Measurements from ENCODE around the gene TRIM49B. TPM values are rescaled to one million over a fixed set of nuclear protein-coding genes. Genes with fewer than 3 reads are reported as not detected.
"Not testable (repeated sequence)": the region's sequence is repeated elsewhere in the genome, so short reads cannot be mapped to it uniquely, and the experiment has no call there.

TRIM49B gene
- total and polyA plus RNA-seq, 2 donors (not counting 3 experiments of a cell fraction or from before 2014, with no cell fraction given), result not detected

GRCh38 chr11:49059012-49059411 lies 30.4 kb downstream of the TRIM49B start, which contains the start of gene TRIM64C:
TRIM64C (minus strand) TSS chr11:49059112; CDS start chr11:49059112, 0 bp downstream.
- H3K9me1 ChIP-seq (replicated peaks; ENCODE audit: control insufficient read depth, extremely low read depth, insufficient read depth, low read length); intact Hi-C loops (cut with micrococcal nuclease); H3K4me3 ChIP-seq (replicated peaks in 1 of 3; ENCODE audit: insufficient read depth in 1 of 3, low read depth in 1 of 3, low read length in 3 of 3); BruUV-seq (replicated peaks); H3K9ac ChIP-seq (replicated peaks; ENCODE audit: extremely low read depth, insufficient read depth, low read length); H3K4me2 ChIP-seq (ENCODE audit: insufficient read depth, low read length); H3K36me3 ChIP-seq (ENCODE audit: control insufficient read depth in 2 of 2, extremely low read depth in 1 of 2, insufficient read depth in 2 of 2, low read length in 2 of 2); FAIRE-seq; CTCF ChIA-PET; H3K27ac ChIP-seq (ENCODE audit: insufficient read depth, low read depth, low read length); H3K9me3 ChIP-seq (replicated peaks; ENCODE audit: control insufficient read depth, insufficient read depth, low read length); H3K4me1 ChIP-seq (ENCODE audit: control insufficient read depth, extremely low read depth, insufficient read depth, low read length); POLR2A ChIA-PET; dilution Hi-C loops (cut with MboI; ENCODE audit: extremely low pct_ligation_motif_present, low sequenced_read_pairs); H3K79me2 ChIP-seq (ENCODE audit: control insufficient read depth, insufficient read depth, low read length); DNase-seq (ENCODE audit: low read depth, low spot score); H4K20me1 ChIP-seq (replicated peaks; ENCODE audit: control insufficient read depth, extremely low read depth, insufficient read depth, low read length); H2AFZ ChIP-seq (ENCODE audit: low read depth, low read length); H3K27me3 ChIP-seq (ENCODE audit: control insufficient read depth in 2 of 2, insufficient read depth in 2 of 2, low read length in 2 of 2): not testable (repeated sequence)

- H2AFZ ChIP-seq (ENCODE audit: low read depth, low read length); H3K9me1 ChIP-seq (replicated peaks; ENCODE audit: control insufficient read depth, extremely low read depth, insufficient read depth, low read length); CTCF ChIA-PET; H3K9ac ChIP-seq (replicated peaks; ENCODE audit: extremely low read depth, insufficient read depth, low read length); H3K9me3 ChIP-seq (replicated peaks; ENCODE audit: control insufficient read depth, insufficient read depth, low read length); FAIRE-seq; dilution Hi-C loops (cut with MboI; ENCODE audit: extremely low pct_ligation_motif_present, low sequenced_read_pairs); intact Hi-C loops (cut with micrococcal nuclease); H3K36me3 ChIP-seq (ENCODE audit: control insufficient read depth in 2 of 2, extremely low read depth in 1 of 2, insufficient read depth in 2 of 2, low read length in 2 of 2); H3K27me3 ChIP-seq (ENCODE audit: control insufficient read depth in 2 of 2, insufficient read depth in 2 of 2, low read length in 2 of 2); H3K4me2 ChIP-seq (ENCODE audit: insufficient read depth, low read length); BruUV-seq (replicated peaks); H3K4me3 ChIP-seq (replicated peaks in 1 of 3; ENCODE audit: insufficient read depth in 1 of 3, low read depth in 1 of 3, low read length in 3 of 3); H4K20me1 ChIP-seq (replicated peaks; ENCODE audit: control insufficient read depth, extremely low read depth, insufficient read depth, low read length); DNase-seq (ENCODE audit: low read depth, low spot score); H3K27ac ChIP-seq (ENCODE audit: insufficient read depth, low read depth, low read length); POLR2A ChIA-PET; H3K4me1 ChIP-seq (ENCODE audit: control insufficient read depth, extremely low read depth, insufficient read depth, low read length); H3K79me2 ChIP-seq (ENCODE audit: control insufficient read depth, insufficient read depth, low read length): not testable (repeated sequence)
Observed at GRCh38 chr11:49069897-49070296, 41.3 kb downstream of the TRIM49B start.

Small RNA genes lying within 50 kb of the gene (small RNA-seq; reads per million reads assigned to genes)
- gene AC084851.1 (ENCODE audit: insufficient read depth, insufficient read length, low read depth, low replicate concordance), result not detected

Other genes starting within 250 kb of the TRIM49B start
- gene TRIM51G, start 44.9 kb upstream of the TRIM49B start, total RNA-seq, result not detected in 2 replicates
- not detected in 2 replicates for gene TRIM51G, start 44.9 kb upstream of the TRIM49B start, polyA plus RNA-seq
- not detected in 2 replicates for gene TRIM64C, start 30.3 kb downstream of the TRIM49B start, total RNA-seq
- not detected in 2 replicates for gene TRIM64C, start 30.3 kb downstream of the TRIM49B start, polyA plus RNA-seq
- 0.53 and 1.4 TPM in 2 replicates for gene FOLH1, start 179.8 kb downstream of the TRIM49B start, total RNA-seq
- gene FOLH1, start 179.8 kb downstream of the TRIM49B start, polyA plus RNA-seq, result 0.12 and 0.13 TPM in 2 replicates